ENCODE measurements around the gene CROCC2.

Gene CROCC2

GRCh38 chr2:240891492-240892340, 14.4 kb upstream of the CROCC2 start:
- TF ChIP-seq, protein P1, sequence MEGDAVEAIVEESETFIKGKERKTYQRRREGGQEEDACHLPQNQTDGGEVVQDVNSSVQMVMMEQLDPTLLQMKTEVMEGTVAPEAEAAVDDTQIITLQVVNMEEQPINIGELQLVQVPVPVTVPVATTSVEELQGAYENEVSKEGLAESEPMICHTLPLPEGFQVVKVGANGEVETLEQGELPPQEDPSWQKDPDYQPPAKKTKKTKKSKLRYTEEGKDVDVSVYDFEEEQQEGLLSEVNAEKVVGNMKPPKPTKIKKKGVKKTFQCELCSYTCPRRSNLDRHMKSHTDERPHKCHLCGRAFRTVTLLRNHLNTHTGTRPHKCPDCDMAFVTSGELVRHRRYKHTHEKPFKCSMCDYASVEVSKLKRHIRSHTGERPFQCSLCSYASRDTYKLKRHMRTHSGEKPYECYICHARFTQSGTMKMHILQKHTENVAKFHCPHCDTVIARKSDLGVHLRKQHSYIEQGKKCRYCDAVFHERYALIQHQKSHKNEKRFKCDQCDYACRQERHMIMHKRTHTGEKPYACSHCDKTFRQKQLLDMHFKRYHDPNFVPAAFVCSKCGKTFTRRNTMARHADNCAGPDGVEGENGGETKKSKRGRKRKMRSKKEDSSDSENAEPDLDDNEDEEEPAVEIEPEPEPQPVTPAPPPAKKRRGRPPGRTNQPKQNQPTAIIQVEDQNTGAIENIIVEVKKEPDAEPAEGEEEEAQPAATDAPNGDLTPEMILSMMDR (IDR thresholded peaks at IDR 0.05; ENCODE audit: insufficient read depth, low read length, missing control alignments), result no peak

GRCh38 chr2:240892356-240892755, 13.8 kb upstream of the CROCC2 start:
- DNase-seq (ENCODE audit: low read depth, low spot score), result no peak
- no peak overlapping the region for H3K4me3 ChIP-seq (ENCODE audit: low read depth, low read length)
- CTCF ChIA-PET, result interaction anchor here (0.6 to 1.9 kb wide), 3 partner anchors 11 to 22 kb away, joined by 3 to 7 read pairs (median 3); no protein-coding TSS in a partner anchor
- TF ChIP-seq, protein P1 (IDR thresholded peaks at IDR 0.05; ENCODE audit: insufficient read depth, low read length, missing control alignments), result no peak
- POLR2A ChIA-PET, result no interaction called here

More at GRCh38 chr2:240891492-240892340, 14.4 kb upstream of the CROCC2 start:
- no peak overlapping the region for H3K4me3 ChIP-seq (ENCODE audit: low read depth, low read length)
- DNase-seq (ENCODE audit: low read depth, low spot score), result no peak
- ChIA-PET CTCF (interaction anchor here (0.6 to 1.9 kb wide), 3 partner anchors 11 to 23 kb away, joined by 3 to 7 read pairs (median 3); no protein-coding TSS in a partner anchor), POLR2A (no interaction called here)

DNA sequence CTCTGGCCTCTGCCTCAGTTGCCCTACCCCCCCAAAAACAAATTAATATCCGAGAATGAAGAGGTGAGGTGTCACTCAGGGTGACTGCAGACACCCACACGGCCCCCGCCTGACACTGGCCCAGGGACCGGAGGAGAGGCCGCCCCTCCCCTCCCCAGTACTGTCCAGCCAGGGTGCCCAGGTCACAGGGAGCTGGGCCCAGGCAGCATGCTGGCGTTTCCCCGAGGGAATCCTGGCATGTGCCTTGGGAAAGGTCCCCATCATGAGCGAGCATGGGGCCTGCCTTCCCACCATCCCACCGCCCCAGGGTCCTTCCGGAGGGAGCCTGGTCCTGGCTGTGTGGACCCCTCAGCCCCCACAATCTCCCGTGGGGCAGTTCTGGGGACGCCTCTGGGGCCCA, 13.2 kb upstream of the CROCC2 start:
- TF ChIP-seq, protein P1 (IDR thresholded peaks at IDR 0.05; ENCODE audit: insufficient read depth, low read length, missing control alignments), result no peak
- ChIA-PET CTCF (interaction anchor here (1.4 kb wide), 1 partner anchor 19 kb away, joined by 3 read pairs; no protein-coding TSS in a partner anchor), POLR2A (no interaction called here)
- no peak overlapping the region for H3K4me3 ChIP-seq (ENCODE audit: low read depth, low read length)
- no peak for DNase-seq (ENCODE audit: low read depth, low spot score)

DNA sequence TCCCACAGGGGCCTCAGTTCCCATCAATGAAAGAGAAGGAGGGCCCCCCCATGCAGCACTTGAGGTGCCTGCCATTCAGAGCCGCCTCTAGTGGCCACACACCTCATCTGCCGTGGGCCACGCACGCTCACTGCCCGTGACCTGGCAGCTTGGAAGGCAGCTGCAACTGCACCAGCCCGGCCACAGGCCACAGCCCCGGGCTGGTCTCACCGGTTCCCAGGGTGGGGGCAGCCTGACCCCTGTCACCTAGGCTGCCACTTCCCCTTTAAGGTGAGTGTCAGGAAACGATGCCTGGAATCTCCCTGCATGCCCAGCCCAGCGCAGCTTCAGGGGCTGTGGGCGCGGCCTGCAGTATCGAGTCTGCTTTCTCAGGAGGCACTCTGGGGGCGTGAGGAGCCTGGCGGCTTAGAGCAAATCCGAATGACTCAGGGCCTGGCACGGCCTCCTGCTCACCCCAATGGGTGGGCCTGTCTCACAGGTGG, 12.7 kb upstream of the CROCC2 start:
- no peak overlapping the region for H3K4me3 ChIP-seq (ENCODE audit: low read depth, low read length)
- TF ChIP-seq, protein P1 (IDR thresholded peaks at IDR 0.05; ENCODE audit: insufficient read depth, low read length, missing control alignments), result no peak
- ChIA-PET POLR2A (no interaction called here), CTCF (no interaction called here)
- no peak for DNase-seq (ENCODE audit: low read depth, low spot score)

- ChIA-PET CTCF (no interaction called here), POLR2A (no interaction called here)
- H3K4me3 ChIP-seq (ENCODE audit: low read depth, low read length), result no peak overlapping the region
- no peak for DNase-seq (ENCODE audit: low read depth, low spot score)
- TF ChIP-seq, protein P1 (IDR thresholded peaks at IDR 0.05; ENCODE audit: insufficient read depth, low read length, missing control alignments), result no peak
Observed at GRCh38 chr2:240894006-240894405, 12.1 kb upstream of the CROCC2 start.

DNA sequence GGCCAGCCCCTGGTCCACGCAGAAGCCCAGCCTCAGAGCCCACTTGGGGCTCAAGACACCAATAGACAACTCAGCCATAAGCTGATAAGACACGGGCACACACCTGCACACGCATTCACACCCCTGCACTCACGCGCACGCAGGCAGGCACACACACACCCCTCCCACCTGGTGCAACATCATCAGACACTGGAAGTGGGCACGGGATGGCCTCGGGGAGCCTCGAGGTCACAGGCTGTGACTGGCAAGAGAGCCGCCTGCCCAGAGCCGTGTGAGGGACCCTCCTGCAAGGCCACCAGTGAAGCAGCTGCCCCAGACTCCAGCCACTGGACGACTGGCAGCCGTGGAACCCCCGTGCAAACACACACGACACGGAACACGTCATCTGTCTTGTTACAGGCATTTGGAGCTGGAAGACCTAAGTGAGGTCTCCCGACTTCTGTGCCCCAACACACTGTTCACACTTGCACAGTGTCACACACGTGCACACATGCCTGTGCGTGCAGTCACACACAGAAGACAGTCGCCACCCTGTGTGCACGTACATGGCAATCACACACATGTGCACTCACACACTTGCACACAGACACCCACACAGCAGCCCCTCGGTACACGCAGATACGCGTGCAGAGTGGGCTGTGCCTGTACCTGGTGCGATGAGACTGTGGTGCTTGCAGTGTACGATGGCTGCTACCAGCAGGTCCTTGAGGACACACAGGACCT, 11.1 kb upstream of the CROCC2 start:
- ChIA-PET CTCF (interaction anchor here (5.7 kb wide), 1 partner anchor 19 kb away, joined by 42 read pairs; no protein-coding TSS in a partner anchor), POLR2A (no interaction called here)
- H3K4me3 ChIP-seq (ENCODE audit: low read depth, low read length), result no peak overlapping the region
- TF ChIP-seq, protein P1 (IDR thresholded peaks at IDR 0.05; ENCODE audit: insufficient read depth, low read length, missing control alignments), result no peak
- DNase-seq (ENCODE audit: low read depth, low spot score), result no peak
